Measurements from ENCODE around the gene MAGI3. TPM values are rescaled to one million over a fixed set of nuclear protein-coding genes. Genes with fewer than 3 reads are reported as not detected.

MAGI3 gene
- total and polyA plus RNA-seq, 11 donors = 2.1 to 10.0 (median 8.1) TPM

GRCh38 chr1:113662101-113662500 lies 271.8 kb downstream of the MAGI3 start:
- Histone ChIP-seq H3K4me3 (no peak overlapping the region), H3K4me1 (peaks cover 0 to 15% (median 2%) of the 10 kb centered on the region in 12 donors), H3K9me3 (no peaks in the 10 kb centered on the region), H3K36me3 (peaks cover 0 to 14% (median 0%) of the 10 kb centered on the region in 9 donors), H3K27ac (no peak overlapping the region), H3K27me3 (no peaks in the 10 kb centered on the region)
- 92 to 96% (median 94%) methylated on average over 1 of the region's 1 CpG for WGBS, 4 donors
- TF ChIP-seq POLR2A (IDR thresholded peaks at IDR 0.05) = no peak
- TF ChIP-seq, protein P1, sequence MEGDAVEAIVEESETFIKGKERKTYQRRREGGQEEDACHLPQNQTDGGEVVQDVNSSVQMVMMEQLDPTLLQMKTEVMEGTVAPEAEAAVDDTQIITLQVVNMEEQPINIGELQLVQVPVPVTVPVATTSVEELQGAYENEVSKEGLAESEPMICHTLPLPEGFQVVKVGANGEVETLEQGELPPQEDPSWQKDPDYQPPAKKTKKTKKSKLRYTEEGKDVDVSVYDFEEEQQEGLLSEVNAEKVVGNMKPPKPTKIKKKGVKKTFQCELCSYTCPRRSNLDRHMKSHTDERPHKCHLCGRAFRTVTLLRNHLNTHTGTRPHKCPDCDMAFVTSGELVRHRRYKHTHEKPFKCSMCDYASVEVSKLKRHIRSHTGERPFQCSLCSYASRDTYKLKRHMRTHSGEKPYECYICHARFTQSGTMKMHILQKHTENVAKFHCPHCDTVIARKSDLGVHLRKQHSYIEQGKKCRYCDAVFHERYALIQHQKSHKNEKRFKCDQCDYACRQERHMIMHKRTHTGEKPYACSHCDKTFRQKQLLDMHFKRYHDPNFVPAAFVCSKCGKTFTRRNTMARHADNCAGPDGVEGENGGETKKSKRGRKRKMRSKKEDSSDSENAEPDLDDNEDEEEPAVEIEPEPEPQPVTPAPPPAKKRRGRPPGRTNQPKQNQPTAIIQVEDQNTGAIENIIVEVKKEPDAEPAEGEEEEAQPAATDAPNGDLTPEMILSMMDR (IDR thresholded peaks at IDR 0.05) = no peak
- no peak for DNase-seq
- no peak for ATAC-seq
- intact Hi-C loops (cut with DNase I) = no loop called here

GRCh38 chr1:113663165-113663951 lies 273.0 kb downstream of the MAGI3 start:
- WGBS, 4 donors = 89 to 92% (median 91%) methylated on average over 5 of the region's 5 CpGs
- H3K4me3 ChIP-seq = no peak overlapping the region

GRCh38 chr1:113665071-113665470 lies 274.8 kb downstream of the MAGI3 start:
- TF ChIP-seq, protein P1 (IDR thresholded peaks at IDR 0.05) = no peak
- no peak for TF ChIP-seq POLR2A (IDR thresholded peaks at IDR 0.05)
- H3K4me1 ChIP-seq = peaks cover 0 to 2% (median 0%) of the 10 kb centered on the region in 12 donors
- ATAC-seq = no peak
- no peaks in the 10 kb centered on the region for H3K27me3 ChIP-seq
- intact Hi-C loops (cut with DNase I) = no loop called here
- H3K4me3 ChIP-seq = no peak overlapping the region
- DNase-seq = no peak
- peaks cover 0 to 6% (median 0%) of the 10 kb centered on the region in 9 donors for H3K36me3 ChIP-seq
- H3K27ac ChIP-seq = no peak overlapping the region
- no peaks in the 10 kb centered on the region for H3K9me3 ChIP-seq

More at GRCh38 chr1:113663165-113663951, 273.0 kb downstream of the MAGI3 start:
- Histone ChIP-seq H3K4me1 (peaks cover 0 to 8% (median 1%) of the 10 kb centered on the region in 12 donors), H3K36me3 (peaks cover 0 to 14% (median 0%) of the 10 kb centered on the region in 9 donors), H3K9me3 (no peaks in the 10 kb centered on the region), H3K27me3 (no peaks in the 10 kb centered on the region), H3K27ac (no peak overlapping the region)
- ATAC-seq = no peak
- DNase-seq = no peak
- intact Hi-C loops (cut with DNase I) = no loop called here
- TF ChIP-seq POLR2A (IDR thresholded peaks at IDR 0.05) = no peak
- TF ChIP-seq, protein P1 (IDR thresholded peaks at IDR 0.05) = no peak

DNA sequence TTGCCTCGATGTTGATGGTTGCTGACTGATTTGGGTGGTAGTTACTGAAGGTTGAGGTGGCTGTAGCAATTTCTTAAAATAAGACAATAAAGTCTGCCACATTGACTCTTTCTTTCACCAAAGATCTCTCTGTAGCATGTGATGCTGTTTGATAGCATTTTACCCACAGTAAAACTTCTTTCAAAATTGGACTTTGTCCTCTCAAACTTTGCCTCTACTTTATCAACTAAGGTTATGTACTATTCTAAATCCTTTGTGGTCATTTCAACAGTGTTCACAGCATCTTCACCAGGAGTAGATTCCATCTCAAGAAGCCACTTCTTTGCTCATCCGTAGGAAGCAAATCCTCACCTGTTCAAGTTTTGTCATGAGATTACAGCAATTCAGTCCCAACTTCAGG lies 275.8 kb downstream of the MAGI3 start:
- H3K9me3 ChIP-seq = no peaks in the 10 kb centered on the region
- no peak for ATAC-seq

More for the DNA sequence above, 275.8 kb downstream of the MAGI3 start:
- no peak overlapping the region for H3K4me3 ChIP-seq
- 93 to 96% (median 95%) methylated on average over 2 of the region's 2 CpGs for WGBS, 4 donors
- H3K4me1 ChIP-seq = no peaks in the 10 kb centered on the region
- peaks cover 0 to 6% (median 0%) of the 10 kb centered on the region in 9 donors for H3K36me3 ChIP-seq
- H3K27me3 ChIP-seq = no peaks in the 10 kb centered on the region
- no peak overlapping the region for H3K27ac ChIP-seq
- intact Hi-C loops (cut with DNase I) = no loop called here
- no peak for DNase-seq
- no peak for TF ChIP-seq POLR2A (IDR thresholded peaks at IDR 0.05)
- TF ChIP-seq, protein P1 (IDR thresholded peaks at IDR 0.05) = no peak
